Fibroblast of mammary gland (primary cell): ENCODE measurements around the gene C11orf24.

ENCODE experiments used
- DNase-seq: peaks from one replicate; pipeline ENCODE4 v3.0.0-alpha.2; 2010; ENCODE audit warnings: low read depth
- H3K4me3 ChIP-seq: 2 replicates; pipeline ENCODE4 v1.5.1; 2011; ENCODE audit warnings: low read depth, mild to moderate bottlenecking, low read length, moderate library complexity; ENCODE audit not compliant: control insufficient read depth
- TF ChIP-seq, protein P1 (sequence below): conservative IDR thresholded peaks from 2 replicates; pipeline ENCODE4 v1.5.1; 2011; ENCODE audit warnings: low read depth, low read length, inconsistent platforms; ENCODE audit not compliant: control insufficient read depth, insufficient read depth

Gene C11orf24

DNA sequence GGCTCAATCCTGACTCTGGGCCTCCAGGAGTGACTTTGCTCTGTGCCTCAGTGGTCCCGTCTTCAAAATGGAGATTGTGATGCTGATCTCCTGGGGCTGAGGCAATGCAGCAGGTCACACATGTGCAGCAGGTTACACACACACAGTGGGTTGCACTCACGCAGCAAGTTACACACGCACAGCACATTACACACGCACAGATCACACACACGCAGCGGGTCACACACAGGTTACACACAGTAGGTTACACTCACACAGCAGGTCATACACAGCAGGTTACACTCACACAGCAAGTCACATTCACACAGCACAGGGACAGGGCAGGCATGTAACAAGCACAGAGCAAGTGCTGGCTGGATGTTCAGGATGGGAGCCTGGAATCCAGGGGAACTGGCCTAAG is 11.3 kb downstream of the C11orf24 start:
- TF ChIP-seq, protein P1, sequence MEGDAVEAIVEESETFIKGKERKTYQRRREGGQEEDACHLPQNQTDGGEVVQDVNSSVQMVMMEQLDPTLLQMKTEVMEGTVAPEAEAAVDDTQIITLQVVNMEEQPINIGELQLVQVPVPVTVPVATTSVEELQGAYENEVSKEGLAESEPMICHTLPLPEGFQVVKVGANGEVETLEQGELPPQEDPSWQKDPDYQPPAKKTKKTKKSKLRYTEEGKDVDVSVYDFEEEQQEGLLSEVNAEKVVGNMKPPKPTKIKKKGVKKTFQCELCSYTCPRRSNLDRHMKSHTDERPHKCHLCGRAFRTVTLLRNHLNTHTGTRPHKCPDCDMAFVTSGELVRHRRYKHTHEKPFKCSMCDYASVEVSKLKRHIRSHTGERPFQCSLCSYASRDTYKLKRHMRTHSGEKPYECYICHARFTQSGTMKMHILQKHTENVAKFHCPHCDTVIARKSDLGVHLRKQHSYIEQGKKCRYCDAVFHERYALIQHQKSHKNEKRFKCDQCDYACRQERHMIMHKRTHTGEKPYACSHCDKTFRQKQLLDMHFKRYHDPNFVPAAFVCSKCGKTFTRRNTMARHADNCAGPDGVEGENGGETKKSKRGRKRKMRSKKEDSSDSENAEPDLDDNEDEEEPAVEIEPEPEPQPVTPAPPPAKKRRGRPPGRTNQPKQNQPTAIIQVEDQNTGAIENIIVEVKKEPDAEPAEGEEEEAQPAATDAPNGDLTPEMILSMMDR = no peak

DNA sequence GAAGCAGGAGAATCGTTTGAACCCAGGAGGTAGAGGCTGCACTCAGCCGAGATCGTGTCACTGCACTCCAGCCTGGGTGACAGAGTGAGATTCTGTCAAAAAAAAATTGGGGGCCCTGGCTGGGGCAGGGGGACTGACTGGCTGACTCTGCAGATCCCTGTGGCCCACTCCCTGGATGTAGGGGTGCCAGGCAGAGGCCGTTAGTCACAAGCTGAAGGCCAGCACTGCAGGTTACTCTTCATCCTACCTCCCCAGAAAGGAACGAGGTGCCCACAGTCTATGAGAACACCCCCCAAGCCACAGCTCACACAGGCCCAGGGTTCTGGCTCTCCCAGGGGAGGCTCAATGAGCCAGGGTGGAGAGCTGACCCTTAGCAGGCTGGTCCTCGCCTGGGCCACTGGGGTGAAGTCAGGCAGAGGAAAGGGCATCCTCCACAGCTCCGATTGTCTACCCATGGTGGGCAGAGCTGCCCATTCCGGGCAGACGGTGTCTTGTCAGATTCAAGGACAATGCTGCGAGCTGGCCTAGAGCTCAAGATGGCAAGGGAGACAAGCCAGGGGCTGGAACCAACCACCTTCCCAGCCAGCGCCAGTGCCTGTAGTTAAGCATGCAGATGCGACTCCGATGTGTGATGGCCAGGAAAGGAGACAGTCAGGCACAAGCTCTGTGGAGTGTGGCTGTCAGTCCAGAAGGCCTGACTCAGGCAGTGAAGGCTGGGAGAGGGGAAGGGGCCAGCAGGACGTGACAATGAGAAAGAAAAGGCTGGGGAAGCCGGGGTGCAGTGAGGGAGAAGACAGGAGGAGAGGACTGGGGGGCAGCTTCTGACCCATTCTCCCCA is 12.4 kb downstream of the C11orf24 start:
- DNase-seq = no peak
- H3K4me3 ChIP-seq = no peak overlapping the region
- TF ChIP-seq, protein P1 = no peak

More for the DNA sequence above, 11.3 kb downstream of the C11orf24 start:
- no peak for DNase-seq
- H3K4me3 ChIP-seq = no peak overlapping the region

DNA sequence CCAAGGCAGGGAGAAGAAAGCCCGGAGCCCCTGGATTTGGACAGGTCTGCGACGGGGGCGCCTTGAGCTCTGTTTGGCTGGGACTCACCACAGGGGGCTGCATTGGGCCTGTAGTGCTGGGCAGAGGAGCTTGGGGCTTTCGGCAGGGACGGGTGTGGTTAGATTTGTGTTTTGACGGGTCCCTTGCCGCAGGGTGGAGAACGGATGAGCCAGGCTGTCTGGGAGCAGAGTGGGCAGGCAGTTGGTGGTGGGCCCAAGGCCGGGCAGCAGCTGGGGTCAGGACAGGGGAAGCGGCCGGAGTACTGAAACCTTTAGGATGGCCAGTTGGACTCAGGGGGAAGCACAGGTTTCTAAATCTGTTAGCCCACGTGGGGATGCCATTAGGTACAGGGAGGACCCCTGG is 13.4 kb downstream of the C11orf24 start:
- TF ChIP-seq, protein P1 = no peak
- no peak overlapping the region for H3K4me3 ChIP-seq
- DNase-seq = no peak

DNA sequence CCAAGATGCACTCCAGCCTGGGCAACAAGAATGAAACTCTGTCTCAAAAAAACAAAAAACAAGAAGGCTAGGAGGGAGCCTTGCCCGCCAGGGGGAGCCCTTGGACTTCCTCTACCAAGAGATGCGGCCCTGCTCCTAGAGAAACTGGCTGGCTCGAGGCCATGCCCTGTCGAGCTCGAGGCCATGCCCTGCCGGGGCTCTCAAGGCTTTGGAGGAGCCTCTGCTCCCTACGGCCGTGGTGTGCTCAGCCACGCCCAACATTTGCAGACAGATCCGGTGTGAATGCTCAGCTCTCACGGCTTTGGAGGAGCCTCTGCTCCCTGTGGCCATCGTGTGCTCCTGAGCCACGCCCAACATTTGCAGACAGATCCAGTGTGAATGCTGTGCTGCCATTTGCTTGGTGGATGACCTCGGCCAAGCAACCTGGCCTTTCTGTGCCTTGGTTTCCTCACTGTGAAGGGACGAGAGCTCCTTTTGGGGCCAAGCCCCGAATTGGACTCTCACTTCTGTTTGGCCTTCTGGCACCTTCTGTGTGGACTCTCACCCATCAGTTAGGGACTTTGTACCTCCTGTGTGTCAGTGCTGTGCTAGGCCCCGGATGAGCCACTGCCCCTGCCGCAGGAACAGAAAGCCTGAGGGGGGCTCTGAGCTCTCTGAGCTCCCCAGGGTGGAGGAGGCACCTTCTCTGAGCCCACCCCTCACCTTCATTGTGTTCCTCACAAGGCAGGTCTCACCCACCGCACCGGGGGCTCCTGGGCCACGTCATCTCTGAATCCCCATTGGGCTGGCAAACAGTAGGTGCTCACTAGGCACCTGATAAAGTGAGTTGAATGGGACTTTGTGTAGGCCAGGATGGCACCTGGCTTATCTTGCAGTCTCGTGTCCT is 14.1 kb downstream of the C11orf24 start:
- H3K4me3 ChIP-seq = no peak overlapping the region
- DNase-seq = peak; percentile 90
- TF ChIP-seq, protein P1 = peak; percentile 78

DNA sequence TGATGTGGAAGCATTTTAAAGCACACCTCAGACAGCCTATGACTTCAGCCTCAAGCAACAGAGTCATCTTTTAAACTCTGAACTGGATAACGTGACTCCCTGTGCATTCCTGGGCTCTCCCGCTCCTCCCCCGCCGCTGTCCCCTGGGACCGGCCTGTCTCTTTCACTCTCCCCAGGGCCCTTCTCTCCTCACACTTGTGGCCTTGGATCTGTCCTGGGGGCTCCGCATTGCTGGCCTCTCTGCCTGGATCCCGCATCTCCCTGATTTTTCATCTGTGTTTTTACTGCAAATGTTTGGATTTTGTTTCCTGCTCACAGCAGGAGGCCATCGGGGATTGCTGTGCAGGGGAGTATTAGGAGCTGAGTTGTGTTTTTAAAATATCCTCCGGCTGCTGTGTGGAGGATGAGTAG is 15.4 kb downstream of the C11orf24 start:
- TF ChIP-seq, protein P1 = no peak
- DNase-seq = peak; percentile 60
- H3K4me3 ChIP-seq = no peak overlapping the region

DNA sequence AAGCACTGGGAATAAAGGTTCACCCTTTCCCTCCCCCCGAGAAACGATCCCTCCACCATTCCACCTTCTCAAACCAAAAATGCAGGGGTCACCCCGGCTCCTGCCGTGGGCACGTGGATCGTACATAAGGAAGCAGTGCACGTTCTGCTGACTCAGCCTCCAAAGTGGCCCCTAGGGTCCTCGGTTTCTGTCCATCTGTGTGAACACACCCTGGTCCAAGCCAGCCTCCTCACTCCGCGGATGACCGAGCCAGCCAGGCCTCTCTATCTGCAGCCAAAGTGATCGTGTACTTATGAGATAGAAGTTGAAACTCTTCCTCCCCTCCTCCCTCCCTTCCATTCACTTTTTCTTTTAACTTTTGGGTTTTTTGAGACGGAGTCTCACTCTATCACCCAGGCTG is 16.2 kb downstream of the C11orf24 start:
- peak; percentile 77 for DNase-seq
- TF ChIP-seq, protein P1 = no peak
- H3K4me3 ChIP-seq = no peak overlapping the region
